ENCODE measurements around the gene EPAS1.

DNA sequence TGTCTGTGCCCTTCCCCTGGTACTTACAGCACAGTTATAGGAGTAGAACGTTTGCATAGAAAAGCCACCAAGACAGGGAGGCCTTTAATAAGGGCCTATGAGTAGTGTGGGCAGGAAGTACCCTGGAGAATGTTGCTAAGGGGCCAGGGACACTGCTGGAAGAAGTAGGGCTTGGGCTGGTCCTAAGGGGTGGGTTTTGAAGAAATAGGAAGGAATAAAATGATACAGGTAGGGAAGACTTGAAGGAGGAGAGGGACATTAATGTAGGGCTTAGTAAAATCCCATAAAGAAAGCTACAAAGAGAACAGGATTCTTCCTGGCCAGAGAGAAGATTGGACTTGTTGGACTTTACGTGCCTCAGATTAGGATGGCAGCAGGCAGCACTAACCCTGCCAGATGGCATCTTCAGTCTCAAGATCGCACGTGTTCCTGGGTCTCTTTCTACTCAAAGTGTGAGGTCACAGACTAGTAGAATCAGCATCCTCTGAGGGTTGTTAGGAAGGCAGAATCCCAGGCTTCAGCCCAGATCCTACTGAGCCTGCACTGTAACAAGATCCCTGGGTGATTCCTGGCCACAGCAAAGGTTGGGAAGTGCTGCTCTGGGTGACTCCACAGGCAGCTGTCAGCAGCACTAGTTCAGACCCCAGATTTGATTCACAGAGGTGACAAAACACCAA, 39.2 kb downstream of the EPAS1 start:
- TF ChIP-seq POLR2A (IDR thresholded peaks at IDR 0.05; ENCODE audit: low read length) = no peak
- TF ChIP-seq GATA1 (IDR thresholded peaks at IDR 0.05; ENCODE audit: low read depth, low read length) = no peak

Measured in erythroblast (primary cell).